ENCODE data around the gene ZNRF3.

The ZNRF3 gene

GRCh38 chr22:29103121-29103520 is 219.7 kb downstream of the ZNRF3 start:
- no peak for DNase-seq

DNA sequence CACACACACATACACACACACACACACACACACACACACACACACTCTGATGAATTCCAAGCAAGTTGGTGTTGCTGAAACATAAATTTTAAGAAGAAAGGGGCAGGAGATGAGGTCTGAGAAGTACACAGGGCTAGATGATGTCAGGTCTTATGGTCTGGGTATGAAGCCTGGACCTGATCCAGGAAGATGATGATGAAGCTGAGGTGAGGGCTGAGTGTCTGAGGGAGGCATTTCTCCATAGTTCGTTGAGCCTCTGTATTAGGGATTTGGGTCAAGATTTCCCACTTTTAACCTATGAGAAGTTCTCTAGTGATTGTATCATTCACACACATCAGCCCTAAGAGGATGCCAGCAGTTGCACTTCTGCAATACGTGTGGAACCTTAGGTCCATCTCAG is 222.1 kb downstream of the ZNRF3 start:
- DNase-seq, result no peak

DNA sequence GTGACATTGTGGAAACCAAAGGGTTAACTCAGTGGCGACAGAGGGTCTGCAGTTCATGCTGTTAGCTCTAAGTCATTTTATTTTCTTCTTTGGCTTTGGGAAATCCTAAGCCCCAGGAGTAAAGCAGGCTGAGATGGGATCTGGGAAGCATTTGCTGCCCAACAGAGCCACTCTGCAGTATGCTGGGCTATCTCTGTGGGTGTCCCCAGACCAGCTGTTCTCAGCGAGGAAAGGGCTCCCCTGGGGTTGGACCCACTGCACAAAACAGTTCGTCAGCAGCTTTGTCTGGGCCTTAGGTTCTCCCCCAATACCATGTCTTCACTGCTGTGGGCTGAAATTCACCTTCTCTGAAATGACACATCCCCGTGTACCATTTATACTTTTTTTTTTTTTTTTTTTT is 223.5 kb downstream of the ZNRF3 start:
- no peak for DNase-seq

Data from activated CD4-positive, alpha-beta T cell treated with anti-CD3 and anti-CD28 coated beads, Interleukin-2, Interleukin-6, amounts not matched to agents 100 ng/mL and 50 ng/mL, durations not matched to agents 16 hours and 8 hours (primary cell).